ENCODE data around the gene JMJD1C.

DNA sequence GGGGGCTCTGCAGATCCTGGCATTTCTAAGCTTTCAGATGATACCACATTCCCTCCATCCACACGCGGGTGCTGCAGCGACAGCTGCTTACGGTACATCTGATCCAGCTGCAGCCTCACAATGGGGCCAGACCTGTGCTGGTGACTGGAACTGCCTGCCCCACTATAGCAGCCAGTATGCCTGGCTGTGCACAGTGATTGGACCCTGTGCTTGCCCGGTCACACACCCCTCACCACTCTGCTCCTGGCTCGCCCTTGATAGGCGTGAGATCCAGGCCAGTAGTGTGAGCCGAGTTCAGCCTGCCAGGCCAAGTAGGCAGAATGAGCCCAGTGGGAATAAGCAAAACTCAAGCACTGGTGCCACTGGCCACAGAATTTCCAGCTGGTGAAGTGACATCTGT, 167.8 kb downstream of the JMJD1C start:
- TF ChIP-seq GATA2 (IDR thresholded peaks at IDR 0.05; ENCODE audit: low read depth, low read length) (no peak), GATA3 (IDR thresholded peaks at IDR 0.05; ENCODE audit: low read depth, low read length) (no peak)

All from SH-SY5Y (cell line).